SU-DHL-6 (cell line): ENCODE measurements around the gene TMCO5A.

ENCODE experiments used
- H2AFZ ChIP-seq: fragments of 200-600 bp; sonication (generic); 2 replicates; pipeline ENCODE4 v1.6.1; 2014; ENCODE audit warnings: low read depth, mild to moderate bottlenecking, moderate library complexity, mixed read lengths, antibody characterized with exemption, low read length; ENCODE audit not compliant: severe bottlenecking
- H3F3A ChIP-seq: fragments of 200-600 bp; shearing (Covaris generic); 2 replicates; pipeline ENCODE4 v1.6.0; 2016; ENCODE audit warnings: antibody characterized with exemption, mild to moderate bottlenecking; ENCODE audit not compliant: insufficient read depth
- H3K27ac ChIP-seq: fragments of 200-600 bp; sonication (generic); 2 replicates; pipeline ENCODE4 v1.5.1; 2016; ENCODE audit warnings: low read depth, mild to moderate bottlenecking, low read length, moderate library complexity, mixed read lengths
- H3K27me3 ChIP-seq: fragments of 200-600 bp; sonication (generic), shearing (Covaris generic); 2 replicates; pipeline ENCODE4 v1.6.0; 2014; ENCODE audit warnings: mild to moderate bottlenecking, low read length
- H3K36me3 ChIP-seq: fragments of 200-600 bp; sonication (generic); 2 replicates; pipeline ENCODE4 v1.6.1; 2014; ENCODE audit warnings: mild to moderate bottlenecking, low read length, mixed read lengths
- H3K4me2 ChIP-seq: fragments of 300-600, 200-600 bp; shearing (Covaris generic), sonication (generic); 2 replicates; pipeline ENCODE4 v1.6.0; 2014; ENCODE audit warnings: low read length, low read depth, mild to moderate bottlenecking; ENCODE audit not compliant: poor library complexity, severe bottlenecking
- H3K4me3 ChIP-seq: fragments of 200-600 bp; sonication (generic); 2 replicates; pipeline ENCODE4 v1.5.1; 2014; ENCODE audit warnings: antibody characterized with exemption, low read length, mild to moderate bottlenecking, mixed read lengths; ENCODE audit not compliant: insufficient read depth, poor library complexity, severe bottlenecking
- H3K79me2 ChIP-seq: fragments of 200-600 bp; sonication (generic); 2 replicates; pipeline ENCODE4 v1.6.1; 2014; ENCODE audit warnings: mild to moderate bottlenecking, low read length, moderate library complexity; ENCODE audit not compliant: insufficient read depth
- H3K9ac ChIP-seq: fragments of 200-600 bp; sonication (generic); 2 replicates; pipeline ENCODE4 v1.7.0; 2014; ENCODE audit warnings: mild to moderate bottlenecking, low read length
- H3K9me2 ChIP-seq: fragments of 200-600 bp; sonication (generic); replicated peaks from 2 replicates; pipeline ENCODE4 v1.6.1; 2014; ENCODE audit warnings: low read length; ENCODE audit not compliant: insufficient read depth
- H3K9me3 ChIP-seq: fragments of 200-600 bp; sonication (generic); 2 replicates; pipeline ENCODE4 v1.6.1; 2014; ENCODE audit warnings: low read length, mixed read lengths; ENCODE audit not compliant: insufficient read depth
- H4K20me1 ChIP-seq: fragments of 200-600 bp; sonication (generic); 2 replicates; pipeline ENCODE4 v1.6.1; 2014; ENCODE audit warnings: low read depth, mild to moderate bottlenecking, antibody characterized with exemption, low read length, moderate library complexity, mixed read lengths
- EZH2phosphoT487 ChIP-seq: fragments of 200-600 bp; sonication (generic), shearing (Covaris generic); conservative IDR thresholded peaks from 2 replicates; pipeline ENCODE4 v1.6.1; 2018; ENCODE audit warnings: mild to moderate bottlenecking, antibody characterized with exemption, low read length, moderate library complexity, mixed read lengths
- TF ChIP-seq, protein P1 (sequence below): fragments of 200-600 bp; sonication (generic); IDR thresholded peaks from one replicate; pipeline ENCODE4 v1.5.1; 2017; ENCODE audit warnings: antibody characterized with exemption, mild to moderate bottlenecking, low read length, moderate library complexity; ENCODE audit not compliant: insufficient read depth, poor library complexity, severe bottlenecking

Gene TMCO5A

DNA sequence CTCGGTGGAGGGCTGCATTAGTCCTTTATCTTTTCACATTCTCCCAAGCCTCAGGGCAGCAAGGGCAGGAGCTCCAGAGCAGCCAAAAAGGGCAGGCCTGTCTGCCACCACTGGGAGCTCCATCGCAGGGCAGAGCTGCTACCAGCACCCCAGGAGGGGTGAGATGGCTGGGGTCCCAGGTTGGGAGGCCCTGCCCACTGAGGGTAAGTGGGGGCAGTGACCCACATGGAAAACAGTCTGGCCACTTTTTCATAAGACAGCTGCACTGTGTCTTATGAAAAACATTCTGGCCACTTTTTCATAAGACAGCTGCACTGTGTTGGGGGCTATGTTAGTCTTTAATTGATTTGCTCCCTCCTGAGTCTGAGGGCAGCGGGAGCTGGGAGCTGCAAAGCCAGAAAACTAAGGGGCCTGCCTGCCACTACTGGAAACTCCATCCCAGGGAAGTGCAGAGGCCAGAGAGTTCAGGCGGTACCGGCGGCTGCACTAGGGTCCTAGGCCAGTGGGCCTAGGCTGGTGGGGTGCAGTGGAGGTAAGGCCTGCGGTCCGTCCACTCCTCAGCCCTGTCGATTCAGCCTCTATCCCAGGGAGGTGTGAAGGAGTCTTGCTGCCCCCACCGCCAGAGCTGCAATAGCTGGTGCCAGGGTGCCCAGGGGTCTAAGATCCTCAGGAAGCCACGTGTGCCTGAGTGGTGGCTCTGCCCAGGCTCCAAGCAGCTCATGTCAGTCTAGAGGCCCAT lies 45.4 kb downstream of the TMCO5A start:
- H3K79me2 ChIP-seq, result no peaks in the 10 kb centered on the region
- H3K27me3 ChIP-seq, result no peaks in the 10 kb centered on the region
- H3K4me2 ChIP-seq, result no peak overlapping the region
- H3F3A ChIP-seq, result no peaks in the 10 kb centered on the region
- no peaks in the 10 kb centered on the region for H3K9me2 ChIP-seq
- no peak overlapping the region for H3K27ac ChIP-seq
- no peaks in the 10 kb centered on the region for H3K9me3 ChIP-seq
- H2AFZ ChIP-seq, result no peak overlapping the region
- no peak for TF ChIP-seq EZH2phosphoT487
- no peak overlapping the region for H3K9ac ChIP-seq
- no peaks in the 10 kb centered on the region for H3K36me3 ChIP-seq
- no peak overlapping the region for H3K4me3 ChIP-seq
- no peaks in the 10 kb centered on the region for H4K20me1 ChIP-seq

DNA sequence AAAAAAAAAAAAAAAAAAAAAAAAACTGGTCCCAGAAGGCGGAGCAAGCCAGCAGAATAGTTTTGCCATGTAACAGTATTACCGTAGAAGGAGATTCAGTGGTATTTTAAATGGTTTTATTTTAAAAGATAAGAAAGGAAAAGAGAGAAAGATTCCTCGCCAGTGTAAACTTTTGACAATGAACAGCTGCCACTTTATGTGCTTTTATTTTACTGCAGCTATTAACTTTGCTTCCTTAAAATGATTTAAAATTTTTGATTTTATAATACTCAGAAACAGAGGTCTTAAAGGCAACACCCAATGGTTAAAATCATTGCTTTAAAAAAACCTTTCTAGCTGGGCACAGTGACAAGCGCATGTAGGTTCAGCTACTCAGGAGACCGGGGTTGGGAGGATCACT lies 46.8 kb downstream of the TMCO5A start:
- Histone ChIP-seq H3K36me3 (no peaks in the 10 kb centered on the region), H3K4me3 (no peak overlapping the region), H3K27ac (no peak overlapping the region), H3K9me3 (no peaks in the 10 kb centered on the region), H3K9ac (no peak overlapping the region), H3K79me2 (no peaks in the 10 kb centered on the region), H2AFZ (no peak overlapping the region), H3F3A (no peaks in the 10 kb centered on the region), H3K4me2 (no peak overlapping the region), H3K27me3 (no peaks in the 10 kb centered on the region), H3K9me2 (no peaks in the 10 kb centered on the region), H4K20me1 (no peaks in the 10 kb centered on the region)
- no peak for TF ChIP-seq EZH2phosphoT487
- TF ChIP-seq, protein P1, sequence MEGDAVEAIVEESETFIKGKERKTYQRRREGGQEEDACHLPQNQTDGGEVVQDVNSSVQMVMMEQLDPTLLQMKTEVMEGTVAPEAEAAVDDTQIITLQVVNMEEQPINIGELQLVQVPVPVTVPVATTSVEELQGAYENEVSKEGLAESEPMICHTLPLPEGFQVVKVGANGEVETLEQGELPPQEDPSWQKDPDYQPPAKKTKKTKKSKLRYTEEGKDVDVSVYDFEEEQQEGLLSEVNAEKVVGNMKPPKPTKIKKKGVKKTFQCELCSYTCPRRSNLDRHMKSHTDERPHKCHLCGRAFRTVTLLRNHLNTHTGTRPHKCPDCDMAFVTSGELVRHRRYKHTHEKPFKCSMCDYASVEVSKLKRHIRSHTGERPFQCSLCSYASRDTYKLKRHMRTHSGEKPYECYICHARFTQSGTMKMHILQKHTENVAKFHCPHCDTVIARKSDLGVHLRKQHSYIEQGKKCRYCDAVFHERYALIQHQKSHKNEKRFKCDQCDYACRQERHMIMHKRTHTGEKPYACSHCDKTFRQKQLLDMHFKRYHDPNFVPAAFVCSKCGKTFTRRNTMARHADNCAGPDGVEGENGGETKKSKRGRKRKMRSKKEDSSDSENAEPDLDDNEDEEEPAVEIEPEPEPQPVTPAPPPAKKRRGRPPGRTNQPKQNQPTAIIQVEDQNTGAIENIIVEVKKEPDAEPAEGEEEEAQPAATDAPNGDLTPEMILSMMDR, result no peak

DNA sequence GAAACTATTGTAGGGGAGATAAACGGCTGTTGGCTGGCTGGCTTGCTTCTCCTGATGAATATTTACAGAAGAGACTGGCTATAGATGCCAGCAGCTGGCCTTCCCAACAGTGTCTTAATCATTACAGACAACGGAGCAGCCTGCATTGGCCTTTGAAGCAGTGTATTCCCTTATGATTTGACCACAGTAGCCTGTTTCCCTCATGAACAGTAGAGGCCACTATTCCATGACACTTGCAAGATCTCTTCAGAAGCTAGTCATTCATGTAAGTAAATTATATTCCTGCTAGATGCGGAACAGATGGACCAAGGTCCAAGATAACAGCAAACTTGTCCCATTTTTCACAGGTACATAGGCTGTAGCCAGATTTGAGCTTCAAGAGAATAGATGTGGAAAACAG lies 47.3 kb downstream of the TMCO5A start:
- H3K4me2 ChIP-seq, result no peak overlapping the region
- no peak overlapping the region for H3K27ac ChIP-seq
- no peaks in the 10 kb centered on the region for H3K9me2 ChIP-seq
- no peaks in the 10 kb centered on the region for H3K27me3 ChIP-seq
- H2AFZ ChIP-seq, result no peak overlapping the region
- no peaks in the 10 kb centered on the region for H4K20me1 ChIP-seq
- no peak overlapping the region for H3K4me3 ChIP-seq
- no peak for TF ChIP-seq EZH2phosphoT487
- TF ChIP-seq, protein P1, result no peak
- no peaks in the 10 kb centered on the region for H3K9me3 ChIP-seq
- no peaks in the 10 kb centered on the region for H3F3A ChIP-seq
- no peaks in the 10 kb centered on the region for H3K36me3 ChIP-seq
- H3K9ac ChIP-seq, result no peak overlapping the region
- no peaks in the 10 kb centered on the region for H3K79me2 ChIP-seq

DNA sequence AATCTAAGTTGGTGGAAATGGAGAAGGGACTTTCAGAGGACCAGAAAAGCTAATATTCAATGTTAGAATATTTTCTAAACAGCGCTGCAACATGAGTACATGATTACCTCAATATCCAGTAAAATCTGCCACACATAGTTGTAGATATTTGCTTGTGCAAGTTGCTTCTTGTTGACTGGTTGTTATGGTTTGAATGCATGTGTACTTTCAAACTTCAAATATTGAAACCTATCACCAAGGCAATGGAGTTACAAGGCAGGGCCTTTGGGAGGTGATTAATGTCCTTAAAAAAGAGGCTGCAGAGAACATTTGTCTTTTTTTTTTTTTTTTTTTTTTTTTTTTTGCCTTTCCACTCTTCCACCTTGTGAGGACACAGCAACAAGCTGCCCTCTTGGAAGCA lies 49.9 kb downstream of the TMCO5A start:
- Histone ChIP-seq H3K9me3 (no peaks in the 10 kb centered on the region), H3K27me3 (no peaks in the 10 kb centered on the region), H3F3A (no peaks in the 10 kb centered on the region), H3K4me3 (no peak overlapping the region), H3K9me2 (no peaks in the 10 kb centered on the region), H3K9ac (no peak overlapping the region), H3K4me2 (no peak overlapping the region), H2AFZ (no peak overlapping the region), H3K79me2 (no peaks in the 10 kb centered on the region), H4K20me1 (no peaks in the 10 kb centered on the region), H3K36me3 (no peaks in the 10 kb centered on the region), H3K27ac (no peak overlapping the region)
- no peak for TF ChIP-seq EZH2phosphoT487
- TF ChIP-seq, protein P1, result no peak
